GM21723 (cell line): ENCODE measurements around the gene ZBTB7B.

Experiments
- ATAC-seq: cut with Tn5 transposase; IDR thresholded peaks from one replicate; pipeline ENCODE4 v1.9.1; 2021; ENCODE audit warnings: mild to moderate bottlenecking, moderate library complexity; ENCODE audit not compliant: unreplicated experiment

ZBTB7B gene

GRCh38 chr1:155014709-155015508 lies 12.3 kb downstream of the ZBTB7B start:
- ATAC-seq, result no peak

- no peak for ATAC-seq
Measured at GRCh38 chr1:155015527-155016230, 13.1 kb downstream of the ZBTB7B start.

GRCh38 chr1:155016231-155016831 lies 13.7 kb downstream of the ZBTB7B start:
- no peak for ATAC-seq

GRCh38 chr1:155017041-155017945 lies 14.7 kb downstream of the ZBTB7B start:
- ATAC-seq, result peak; percentile 67

GRCh38 chr1:155017946-155018316 lies 15.3 kb downstream of the ZBTB7B start:
- ATAC-seq, result no peak

- no peak for ATAC-seq
Measured at GRCh38 chr1:155018617-155019348, 16.2 kb downstream of the ZBTB7B start.

GRCh38 chr1:155019377-155020245 lies 17.0 kb downstream of the ZBTB7B start:
- no peak for ATAC-seq

GRCh38 chr1:155022136-155022926 lies 19.7 kb downstream of the ZBTB7B start:
- no peak for ATAC-seq

- ATAC-seq, result no peak
Measured at GRCh38 chr1:155022927-155023236, 20.3 kb downstream of the ZBTB7B start.

GRCh38 chr1:155023627-155024026 lies 21.0 kb downstream of the ZBTB7B start:
- ATAC-seq, result no peak

GRCh38 chr1:155024315-155024714 lies 21.7 kb downstream of the ZBTB7B start:
- ATAC-seq, result no peak

GRCh38 chr1:155026154-155026553 lies 23.6 kb downstream of the ZBTB7B start:
- ATAC-seq, result no peak

- no peak for ATAC-seq
Measured at GRCh38 chr1:155026588-155026987, 24.0 kb downstream of the ZBTB7B start.

- ATAC-seq, result no peak
Measured at GRCh38 chr1:155029513-155030242, 27.1 kb downstream of the ZBTB7B start.

- no peak for ATAC-seq
Measured at GRCh38 chr1:155030243-155030795, 27.7 kb downstream of the ZBTB7B start.

GRCh38 chr1:155030899-155031298 lies 28.3 kb downstream of the ZBTB7B start:
- no peak for ATAC-seq

- ATAC-seq, result no peak
Measured at GRCh38 chr1:155032886-155033285, 30.3 kb downstream of the ZBTB7B start.

GRCh38 chr1:155033524-155033923 lies 30.9 kb downstream of the ZBTB7B start, which contains the start of the genes DCST1 and DCST2:
Gene DCST1, plus strand, starts transcription at chr1:155033824. Its CDS starts 213 bp downstream, at chr1:155034037.
Gene DCST2, minus strand, starts transcription at chr1:155033781. Its CDS starts 80 bp downstream, at chr1:155033701.
- ATAC-seq, result no peak
